MM.1S (cell line): ENCODE measurements around the gene PRKCB.

Experiments used
- DNase-seq: peaks from one replicate; pipeline ENCODE4 v3.0.0-alpha.2; 2015
- H2AFZ ChIP-seq: fragments of 300-600 bp; sonication (generic); 2 replicates; pipeline ENCODE4 v1.6.0; 2016; ENCODE audit warnings: antibody characterized with exemption, low read length
- H3F3A ChIP-seq: fragments of 300-600 bp; sonication (generic); 2 replicates; pipeline ENCODE4 v1.6.1; 2016; ENCODE audit warnings: mild to moderate bottlenecking, antibody characterized with exemption, low read length, moderate library complexity, mixed read lengths; ENCODE audit not compliant: insufficient read depth
- H3K27ac ChIP-seq: fragments of 300-600 bp; sonication (generic); 2 replicates; pipeline ENCODE4 v1.5.1; 2016; ENCODE audit warnings: mild to moderate bottlenecking, low read length
- H3K27me3 ChIP-seq: fragments of 300-600 bp; sonication (generic); replicated peaks from 2 replicates; pipeline ENCODE4 v1.6.0; 2016; ENCODE audit warnings: low read length; ENCODE audit not compliant: insufficient read depth
- H3K36me3 ChIP-seq: fragments of 300-600 bp; sonication (generic); replicated peaks from 2 replicates; pipeline ENCODE4 v1.6.1; 2016; ENCODE audit warnings: mild to moderate bottlenecking, low read length, mixed read lengths; ENCODE audit not compliant: insufficient read depth
- H3K4me1 ChIP-seq: fragments of 300-600 bp; sonication (generic); 2 replicates; pipeline ENCODE4 v1.6.1; 2016; ENCODE audit warnings: low read length, mixed read lengths
- H3K4me2 ChIP-seq: fragments of 300-600 bp; sonication (generic); 2 replicates; pipeline ENCODE4 v1.6.0; 2016; ENCODE audit warnings: low read depth, low read length
- H3K4me3 ChIP-seq: fragments of 300-600 bp; sonication (generic); 2 replicates; pipeline ENCODE4 v1.5.1; 2016; ENCODE audit warnings: low read length, mixed read lengths
- H3K79me2 ChIP-seq: fragments of 300-600 bp; sonication (generic); 2 replicates; pipeline ENCODE4 v1.6.1; 2016; ENCODE audit warnings: mixed run types, low read length, mixed read lengths
- H3K9ac ChIP-seq: fragments of 300-600 bp; sonication (generic); 2 replicates; pipeline ENCODE4 v1.6.1; 2016; ENCODE audit warnings: low read length, mixed read lengths
- H3K9me2 ChIP-seq: fragments of 300-600 bp; sonication (generic); replicated peaks from 2 replicates; pipeline ENCODE4 v1.6.1; 2016; ENCODE audit warnings: mild to moderate bottlenecking, low read length, mixed read lengths; ENCODE audit not compliant: insufficient read depth
- H3K9me3 ChIP-seq: fragments of 300-600 bp; sonication (generic); replicated peaks from 2 replicates; pipeline ENCODE4 v1.6.1; 2016; ENCODE audit warnings: mild to moderate bottlenecking, low read length, mixed read lengths; ENCODE audit not compliant: insufficient read depth
- H4K20me1 ChIP-seq: fragments of 300-600 bp; sonication (generic); 2 replicates; pipeline ENCODE4 v1.6.1; 2016; ENCODE audit warnings: mild to moderate bottlenecking, low read length, moderate library complexity, mixed read lengths; ENCODE audit not compliant: insufficient read depth
- EZH2 ChIP-seq: fragments of 300-600 bp; sonication (generic); optimal IDR thresholded peaks from 2 replicates; pipeline ENCODE3; 2017; ENCODE audit warnings: low read depth, mild to moderate bottlenecking, antibody characterized with exemption, low read length, mixed read lengths
- EZH2phosphoT487 ChIP-seq: fragments of 300-600 bp; sonication (generic); IDR thresholded peaks from 2 replicates; pipeline ENCODE4 v1.6.1; 2018; ENCODE audit warnings: antibody characterized with exemption, low read length
- TF ChIP-seq, protein P1 (sequence below): fragments of 300-600 bp; sonication (generic); IDR thresholded peaks from 2 replicates; pipeline ENCODE4 v1.5.1; 2016; ENCODE audit warnings: antibody characterized with exemption, low read length, mixed read lengths

PRKCB gene

DNA sequence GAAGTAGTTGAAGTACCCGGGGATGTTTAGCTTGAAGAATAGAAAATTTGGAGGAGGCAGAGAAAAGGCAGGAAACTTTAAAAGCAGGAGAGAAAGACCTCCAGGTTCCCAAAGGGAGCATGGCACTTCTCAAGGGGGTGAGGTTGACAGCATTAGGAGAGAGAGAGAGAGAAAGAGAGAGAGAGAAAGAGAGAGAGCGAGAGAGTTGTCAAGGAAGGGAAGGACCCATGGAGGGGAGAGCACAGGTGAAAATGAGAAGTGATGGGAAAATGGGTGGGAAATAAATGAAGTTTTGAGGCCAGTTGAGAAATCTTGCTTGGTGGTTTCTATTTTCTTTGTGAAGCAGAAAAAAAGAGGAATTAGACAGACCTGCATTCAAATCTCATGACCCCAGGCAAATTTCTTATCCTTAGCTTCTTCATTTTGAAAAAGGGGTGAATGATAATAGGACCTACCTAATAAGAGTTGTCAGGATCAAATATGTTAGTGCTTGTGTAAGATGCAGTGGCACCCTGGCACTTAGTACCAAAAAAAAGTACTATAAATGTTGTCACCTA lies 24.0 kb downstream of the PRKCB start:
- Histone ChIP-seq H3F3A (peaks cover 13% of the 10 kb centered on the region), H3K4me1 (peaks cover 20% of the 10 kb centered on the region), H3K27me3 (0 out of 2 replicates have a peak, but pooled peaks cover 9% of the 10 kb centered on the region), H3K4me2 (no peak overlapping the region), H3K4me3 (no peak overlapping the region), H3K9ac (no peak overlapping the region), H2AFZ (no peak overlapping the region), H3K9me3 (no peaks in the 10 kb centered on the region), H4K20me1 (no peaks in the 10 kb centered on the region), H3K79me2 (no peaks in the 10 kb centered on the region), H3K27ac (no peak overlapping the region), H3K36me3 (no peaks in the 10 kb centered on the region), H3K9me2 (no peaks in the 10 kb centered on the region)
- TF ChIP-seq, protein P1, sequence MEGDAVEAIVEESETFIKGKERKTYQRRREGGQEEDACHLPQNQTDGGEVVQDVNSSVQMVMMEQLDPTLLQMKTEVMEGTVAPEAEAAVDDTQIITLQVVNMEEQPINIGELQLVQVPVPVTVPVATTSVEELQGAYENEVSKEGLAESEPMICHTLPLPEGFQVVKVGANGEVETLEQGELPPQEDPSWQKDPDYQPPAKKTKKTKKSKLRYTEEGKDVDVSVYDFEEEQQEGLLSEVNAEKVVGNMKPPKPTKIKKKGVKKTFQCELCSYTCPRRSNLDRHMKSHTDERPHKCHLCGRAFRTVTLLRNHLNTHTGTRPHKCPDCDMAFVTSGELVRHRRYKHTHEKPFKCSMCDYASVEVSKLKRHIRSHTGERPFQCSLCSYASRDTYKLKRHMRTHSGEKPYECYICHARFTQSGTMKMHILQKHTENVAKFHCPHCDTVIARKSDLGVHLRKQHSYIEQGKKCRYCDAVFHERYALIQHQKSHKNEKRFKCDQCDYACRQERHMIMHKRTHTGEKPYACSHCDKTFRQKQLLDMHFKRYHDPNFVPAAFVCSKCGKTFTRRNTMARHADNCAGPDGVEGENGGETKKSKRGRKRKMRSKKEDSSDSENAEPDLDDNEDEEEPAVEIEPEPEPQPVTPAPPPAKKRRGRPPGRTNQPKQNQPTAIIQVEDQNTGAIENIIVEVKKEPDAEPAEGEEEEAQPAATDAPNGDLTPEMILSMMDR: no peak
- TF ChIP-seq EZH2 (no peak), EZH2phosphoT487 (no peak)
- DNase-seq: no peak

DNA sequence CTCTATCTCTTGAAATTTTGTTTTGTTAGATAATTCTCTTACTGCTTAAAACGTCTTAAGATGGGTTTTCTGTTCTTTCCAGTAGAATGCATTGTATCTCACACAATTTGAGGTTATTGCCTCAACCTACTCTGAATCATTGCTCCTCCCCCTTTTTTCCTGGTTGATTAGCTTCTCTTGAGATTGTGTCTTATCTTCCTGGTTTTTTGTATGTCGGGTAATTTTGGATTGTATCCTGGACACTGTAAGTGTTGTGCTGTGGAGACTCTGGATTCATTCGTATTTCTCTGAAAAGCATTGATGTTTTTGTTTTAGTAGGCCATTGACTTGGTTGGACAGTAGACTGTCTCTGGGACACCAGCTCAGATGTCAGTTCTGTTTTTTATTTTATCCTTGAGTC lies 26.1 kb downstream of the PRKCB start:
- Histone ChIP-seq H2AFZ (no peak overlapping the region), H3K4me1 (peaks cover 22% of the 10 kb centered on the region), H3K27ac (no peak overlapping the region)

DNA sequence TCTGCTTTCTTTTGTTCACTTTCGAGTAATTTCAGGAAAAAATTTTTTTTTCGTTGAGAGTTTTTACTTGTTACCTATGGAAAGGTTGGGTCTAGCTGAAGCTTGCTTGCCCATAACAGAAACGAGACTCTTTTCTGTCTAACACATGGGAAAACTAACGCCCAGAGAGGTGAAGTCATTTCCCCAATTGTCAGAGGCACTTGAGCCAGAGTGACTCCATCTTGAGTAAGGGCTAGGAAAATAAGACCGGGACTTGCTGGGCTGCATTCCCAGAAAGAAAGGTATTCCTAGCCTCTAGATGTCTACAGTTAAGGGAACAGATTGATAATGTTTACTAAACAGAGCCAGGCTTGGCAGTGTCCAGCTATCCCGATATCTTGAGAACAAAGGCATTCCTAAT lies 26.8 kb downstream of the PRKCB start:
- TF ChIP-seq, protein P1: no peak
- no peak for TF ChIP-seq EZH2phosphoT487
- TF ChIP-seq EZH2: no peak
- Histone ChIP-seq H3F3A (peaks cover 13% of the 10 kb centered on the region), H3K27ac (no peak overlapping the region), H3K4me1 (peaks cover 22% of the 10 kb centered on the region), H3K27me3 (0 out of 2 replicates have a peak, but pooled peaks cover 9% of the 10 kb centered on the region), H3K79me2 (no peaks in the 10 kb centered on the region), H3K9me2 (no peaks in the 10 kb centered on the region), H3K9me3 (no peaks in the 10 kb centered on the region), H4K20me1 (no peaks in the 10 kb centered on the region), H3K4me3 (no peak overlapping the region), H3K4me2 (no peak overlapping the region), H3K36me3 (no peaks in the 10 kb centered on the region), H3K9ac (no peak overlapping the region), H2AFZ (no peak overlapping the region)
- DNase-seq: no peak

More for the DNA sequence above, 26.1 kb downstream of the PRKCB start:
- no peak overlapping the region for H3K4me3 ChIP-seq
- no peaks in the 10 kb centered on the region for H3K9me2 ChIP-seq
- H3K36me3 ChIP-seq: no peaks in the 10 kb centered on the region
- H3K9me3 ChIP-seq: no peaks in the 10 kb centered on the region
- H3K27me3 ChIP-seq: 0 out of 2 replicates have a peak, but pooled peaks cover 9% of the 10 kb centered on the region
- H3K79me2 ChIP-seq: no peaks in the 10 kb centered on the region
- H3K9ac ChIP-seq: no peak overlapping the region
- no peaks in the 10 kb centered on the region for H4K20me1 ChIP-seq
- no peak for DNase-seq
- TF ChIP-seq EZH2: no peak
- TF ChIP-seq, protein P1: no peak
- TF ChIP-seq EZH2phosphoT487: no peak
- no peak overlapping the region for H3K4me2 ChIP-seq
- H3F3A ChIP-seq: peaks cover 13% of the 10 kb centered on the region
